GM18502 (cell line): ENCODE measurements around the gene DMPK.
"Not testable (repeated sequence)": the region's sequence is repeated elsewhere in the genome, so short reads cannot be mapped to it uniquely, and the experiment has no call there.

Experiments
- ATAC-seq: cut with Tn5 transposase; IDR thresholded peaks from one replicate; pipeline ENCODE4 v1.9.1; 2021; ENCODE audit warnings: mild to moderate bottlenecking; ENCODE audit not compliant: unreplicated experiment, poor library complexity

Gene DMPK

DNA sequence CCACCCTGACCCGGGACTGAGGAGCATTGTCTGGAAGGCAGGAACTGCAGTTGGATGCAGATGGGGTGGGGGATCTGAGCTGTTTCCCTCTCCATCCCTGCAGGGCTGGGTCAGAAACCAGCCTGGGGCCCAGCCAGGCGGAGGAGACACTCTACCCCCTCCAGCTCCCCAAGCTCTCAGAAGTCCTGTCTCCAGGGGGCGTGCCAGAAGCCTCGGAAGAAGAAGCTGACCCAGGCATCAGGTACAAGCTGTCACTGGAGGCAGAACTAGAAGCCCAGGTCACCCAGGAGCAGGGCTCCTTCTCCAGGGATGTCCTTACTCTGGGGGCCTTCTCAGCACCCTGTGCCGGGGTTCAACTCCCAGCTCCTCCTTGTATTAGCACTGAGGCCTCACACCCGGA, 28.7 kb downstream of the DMPK start:
- ATAC-seq, result no peak

DNA sequence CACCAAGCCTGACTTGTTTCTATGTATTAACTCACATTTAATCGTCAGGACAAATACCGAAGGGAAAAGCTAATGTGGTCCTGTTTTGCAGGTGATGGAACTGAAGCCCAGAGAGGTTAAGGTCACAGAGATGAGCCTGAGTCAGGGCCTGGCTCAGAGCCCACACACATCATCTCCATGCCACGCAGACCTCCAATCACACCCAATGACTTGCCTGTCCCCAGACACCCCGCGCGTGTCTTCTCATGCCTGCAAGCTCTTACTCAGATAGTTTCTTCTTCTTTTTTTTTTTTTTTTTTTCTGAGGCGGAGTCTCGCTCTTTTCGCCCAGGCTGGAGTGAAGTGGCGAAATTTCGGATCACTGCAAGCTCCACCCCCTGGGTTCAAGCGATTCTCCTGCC, 29.7 kb downstream of the DMPK start:
- no peak for ATAC-seq

- not testable (repeated sequence) for ATAC-seq
Observed at GRCh38 chr19:45751483-45751882, 30.8 kb downstream of the DMPK start.

- ATAC-seq, result no peak
Observed at GRCh38 chr19:45747513-45747912, 34.8 kb downstream of the DMPK start.

DNA sequence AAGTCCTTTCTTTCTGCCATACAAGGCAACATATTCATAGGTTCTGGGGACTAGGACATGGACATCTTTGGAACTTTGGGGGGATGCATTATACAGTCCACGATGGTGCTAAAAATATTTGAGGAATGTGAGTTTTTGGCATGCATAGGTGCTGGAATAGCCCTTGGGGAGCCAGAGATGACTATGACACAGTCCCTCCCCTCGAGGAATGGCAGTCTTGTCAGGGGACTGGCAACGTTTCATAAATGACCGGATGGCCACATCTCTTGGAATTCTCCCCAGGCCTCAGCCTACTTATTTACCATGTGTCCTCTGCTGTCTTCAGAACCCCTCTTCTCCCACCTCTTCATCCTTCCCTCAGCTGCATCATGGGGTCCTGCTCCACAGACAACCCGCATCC, 35.4 kb downstream of the DMPK start:
- ATAC-seq, result no peak

DNA sequence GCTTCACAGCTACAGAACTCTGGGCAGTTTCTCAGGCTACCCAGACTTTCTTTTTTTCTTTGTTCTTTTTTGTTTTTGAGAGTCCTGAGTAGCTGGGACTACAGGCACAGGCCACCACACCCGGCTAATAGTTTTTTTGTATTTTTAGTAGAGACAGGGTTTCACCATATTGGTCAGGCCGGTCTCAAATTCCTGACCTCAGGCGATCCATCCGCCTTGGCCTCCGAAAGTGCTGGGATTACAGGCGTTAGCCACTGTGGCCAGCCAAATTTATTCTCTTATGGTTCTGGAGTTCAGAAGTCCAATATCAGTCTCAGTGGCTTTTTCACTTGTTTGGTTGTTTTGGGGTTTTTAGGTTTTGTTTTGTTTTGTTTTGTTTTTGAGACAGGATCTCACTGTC, 36.7 kb downstream of the DMPK start:
- no peak for ATAC-seq

DNA sequence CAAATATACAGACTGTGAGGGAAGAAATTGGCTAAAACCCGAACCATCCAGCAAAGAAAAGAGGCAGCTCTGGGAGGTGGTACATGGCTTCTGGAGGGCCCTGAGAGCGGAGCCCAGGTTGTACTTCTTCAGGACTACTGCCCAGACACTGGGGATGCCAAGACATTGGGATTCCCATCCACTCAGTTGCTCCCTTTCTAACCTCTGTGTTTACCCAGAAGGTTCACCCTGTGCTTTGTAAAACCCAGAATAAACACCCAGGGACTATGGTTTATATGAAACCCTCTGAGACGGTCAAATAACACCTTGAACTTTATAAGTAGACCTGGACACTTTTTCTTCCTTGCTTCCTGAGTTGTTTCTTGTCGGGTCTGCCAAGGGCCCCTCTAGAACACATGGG, 39.3 kb downstream of the DMPK start:
- ATAC-seq, result no peak

- no peak for ATAC-seq
Observed at GRCh38 chr19:45739498-45740439, 42.5 kb downstream of the DMPK start.

- ATAC-seq, result no peak
Observed at GRCh38 chr19:45733160-45733810, 49.0 kb downstream of the DMPK start, which contains the start of gene MEIOSIN. TSS of gene MEIOSIN (plus strand) at chr19:45733439. CDS start at chr19:45735377, 1,938 bp downstream.

GRCh38 chr19:45730368-45731288, 51.7 kb downstream of the DMPK start, which contains the start of gene FBXO46:
TSS of gene FBXO46 (minus strand) at chr19:45730896. CDS start at chr19:45713495, 17,401 bp downstream.
- peak; percentile 91 for ATAC-seq

- ATAC-seq, result no peak
Observed at GRCh38 chr19:45729800-45730290, 52.4 kb downstream of the DMPK start.

- not testable (repeated sequence) for ATAC-seq
Observed at GRCh38 chr19:45728683-45729082, 53.6 kb downstream of the DMPK start.

DNA sequence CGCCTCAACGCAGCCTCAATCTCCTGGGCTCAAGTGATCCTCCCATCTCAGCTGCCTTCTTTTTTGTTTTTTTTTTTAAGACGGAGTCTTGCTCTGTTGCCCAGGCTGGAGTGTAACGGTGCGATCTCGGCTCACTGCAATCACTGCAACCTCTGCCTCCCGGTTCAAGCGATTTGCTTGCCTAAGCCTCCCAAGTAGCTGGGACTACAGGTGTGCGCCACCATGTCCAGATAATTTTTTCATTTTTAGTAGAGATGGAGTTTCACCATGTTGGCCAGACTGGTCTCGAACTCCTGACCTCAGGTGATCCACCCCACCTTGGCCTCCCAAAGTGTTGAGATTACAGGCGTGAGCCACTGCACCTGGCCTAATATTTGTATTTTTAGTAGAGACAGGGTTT, 62.2 kb downstream of the DMPK start:
- ATAC-seq, result not testable (repeated sequence)
